HEK293 (cell line): ENCODE results near the gene ABCB4.

ENCODE experiments used
- CTCF ChIA-PET: fragments of 350-600 bp; formaldehyde crosslinking; extraction: SDS; loops from one replicate; lab custom pipeline; 2021; ENCODE audit warnings: antibody characterized with exemption; lab: Yijun Ruan, JAX
- POLR2A ChIA-PET: fragments of 300-600 bp; formaldehyde crosslinking; extraction: SDS; loops from one replicate; lab custom pipeline; 2020; ENCODE audit warnings: antibody characterized with exemption, inconsistent platforms; lab: Yijun Ruan, JAX
- H3K27ac ChIP-seq: fragments of 200-500 bp; sonication (Bioruptor generic); 2 replicates; pipeline ENCODE4 v1.5.1; 2014; ENCODE audit warnings: low read depth, low read length, control low read depth, inconsistent platforms; ENCODE audit errors: extremely low read depth
- H3K36me3 ChIP-seq, 2 experiments: fragments of 200-500 bp in 1 of 2; sonication (Bioruptor generic) in 1 of 2; 1 replicate in 1 of 2; 2 replicates in 1 of 2; pipeline ENCODE4 v1.5.1; 2014 to 2017; ENCODE audit warnings: inconsistent platforms in 2 of 2, low read length in 2 of 2; ENCODE audit not compliant: control insufficient read depth in 2 of 2, insufficient read depth in 1 of 2
- H3K4me1 ChIP-seq: fragments of 200-500 bp; sonication (Bioruptor generic); 2 replicates; pipeline ENCODE4 v1.5.1; 2014; ENCODE audit warnings: mild to moderate bottlenecking, low read length, inconsistent platforms; ENCODE audit not compliant: control insufficient read depth, insufficient read depth
- H3K4me3 ChIP-seq: 2 replicates; pipeline ENCODE4 v1.5.1; 2011; ENCODE audit warnings: low read depth, mild to moderate bottlenecking, control low read depth, low read length, moderate library complexity
- H3K9me3 ChIP-seq: fragments of 200-500 bp; sonication (Bioruptor generic); 2 replicates; pipeline ENCODE4 v1.5.1; 2014; ENCODE audit warnings: low read depth, low read length, inconsistent platforms; ENCODE audit not compliant: control insufficient read depth, insufficient read depth
- FEZF1 ChIP-seq: fragments of 450-650 bp; formaldehyde crosslinking; IDR thresholded peaks from 2 replicates; pipeline ENCODE4 v1.5.1; 2016; ENCODE audit warnings: missing biosample characterization, missing genetic modification characterization
- GLI2 ChIP-seq: fragments of 450-650 bp; formaldehyde crosslinking; IDR thresholded peaks from 2 replicates; pipeline ENCODE4; 2017; ENCODE audit warnings: missing biosample characterization, missing genetic modification characterization, low read depth, borderline replicate concordance
- HOXD13 ChIP-seq: sonication (generic); formaldehyde crosslinking; IDR thresholded peaks from 2 replicates; pipeline ENCODE4 v1.8.0; 2022; ENCODE audit warnings: missing genetic modification reagents, borderline replicate concordance
- INSM2 ChIP-seq: fragments of 450-650 bp; formaldehyde crosslinking; IDR thresholded peaks from 2 replicates; pipeline ENCODE4 v1.5.1; 2016; ENCODE audit warnings: missing biosample characterization, missing genetic modification characterization
- MEIS1 ChIP-seq: sonication (generic); formaldehyde crosslinking; IDR thresholded peaks from 2 replicates; pipeline ENCODE4 v1.8.1; 2022; ENCODE audit warnings: missing genetic modification reagents, mild to moderate bottlenecking, borderline replicate concordance
- PBX3 ChIP-seq: sonication (generic); formaldehyde crosslinking; IDR thresholded peaks from 2 replicates; pipeline ENCODE4 v1.8.1; 2022; ENCODE audit warnings: mild to moderate bottlenecking, moderate library complexity, missing genetic modification reagents
- PRDM10 ChIP-seq: fragments of 450-650 bp; formaldehyde crosslinking; IDR thresholded peaks from 2 replicates; pipeline ENCODE4 v1.5.1; 2016; ENCODE audit warnings: missing biosample characterization, missing genetic modification characterization
- SCRT1 ChIP-seq: fragments of 450-650 bp; formaldehyde crosslinking; IDR thresholded peaks from 2 replicates; pipeline ENCODE4 v1.5.1; 2016; ENCODE audit warnings: missing biosample characterization, missing genetic modification characterization, borderline replicate concordance
- TCF7L2 ChIP-seq: IDR thresholded peaks from 2 replicates; pipeline ENCODE4 v1.6.1; 2011; ENCODE audit warnings: low read depth, mild to moderate bottlenecking, inconsistent platforms, low read length, moderate library complexity, borderline replicate concordance
- TSHZ1 ChIP-seq: fragments of 450-650 bp; formaldehyde crosslinking; IDR thresholded peaks from 2 replicates; pipeline ENCODE4 v1.5.1; 2016; ENCODE audit warnings: missing biosample characterization, missing genetic modification characterization, borderline replicate concordance
- ZBTB20 ChIP-seq: fragments of 450-650 bp; formaldehyde crosslinking; IDR thresholded peaks from 2 replicates; pipeline ENCODE4 v1.5.1; 2016; ENCODE audit warnings: missing biosample characterization, missing genetic modification characterization
- ZEB2 ChIP-seq: fragments of 450-650 bp; formaldehyde crosslinking; IDR thresholded peaks from 2 replicates; pipeline ENCODE4 v1.5.1; 2016; ENCODE audit warnings: missing biosample characterization, missing genetic modification characterization
- ZNF140 ChIP-seq: fragments of 450-650 bp; formaldehyde crosslinking; IDR thresholded peaks from 2 replicates; pipeline ENCODE4 v1.5.1; 2016; ENCODE audit warnings: missing biosample characterization, missing genetic modification characterization
- ZNF157 ChIP-seq: fragments of 450-650 bp; formaldehyde crosslinking; IDR thresholded peaks from 2 replicates; pipeline ENCODE4 v1.5.1; 2016; ENCODE audit warnings: missing biosample characterization, missing genetic modification characterization
- ZNF24 ChIP-seq: fragments of 450-650 bp; formaldehyde crosslinking; IDR thresholded peaks from 2 replicates; pipeline ENCODE4 v1.5.1; 2016; ENCODE audit warnings: missing biosample characterization, missing genetic modification characterization
- ZNF362 ChIP-seq: fragments of 450-650 bp; formaldehyde crosslinking; IDR thresholded peaks from 2 replicates; pipeline ENCODE4 v1.5.1; 2016; ENCODE audit warnings: missing biosample characterization, missing genetic modification characterization
- ZNF548 ChIP-seq: fragments of 450-650 bp; formaldehyde crosslinking; IDR thresholded peaks from 2 replicates; pipeline ENCODE4 v1.5.1; 2016; ENCODE audit warnings: missing biosample characterization, missing genetic modification characterization
- ZNF561 ChIP-seq: fragments of 450-650 bp; IDR thresholded peaks from 2 replicates; pipeline ENCODE4 v1.5.1; 2018; ENCODE audit warnings: missing biosample characterization, missing genetic modification characterization, borderline replicate concordance
- ZNF677 ChIP-seq: fragments of 450-650 bp; IDR thresholded peaks from 2 replicates; pipeline ENCODE4 v1.5.0; 2018; ENCODE audit warnings: missing biosample characterization, mild to moderate bottlenecking, missing genetic modification characterization, moderate library complexity
- ZNF792 ChIP-seq: fragments of 450-650 bp; formaldehyde crosslinking; IDR thresholded peaks from 2 replicates; pipeline ENCODE4 v1.5.1; 2016; ENCODE audit warnings: missing biosample characterization, missing genetic modification characterization
- ZNF830 ChIP-seq: fragments of 450-650 bp; IDR thresholded peaks from 2 replicates; pipeline ENCODE4 v1.5.0; 2018; ENCODE audit warnings: missing biosample characterization, missing genetic modification characterization, low read depth, mild to moderate bottlenecking, moderate library complexity
- ZSCAN23 ChIP-seq: fragments of 450-650 bp; formaldehyde crosslinking; IDR thresholded peaks from 2 replicates; pipeline ENCODE4 v1.5.1; 2016; ENCODE audit warnings: missing biosample characterization, missing genetic modification characterization

ABCB4 gene

GRCh38 chr7:87476179-87476557 lies 688 bp upstream of the ABCB4 start:
- POLR2A ChIA-PET: no interaction called here
- CTCF ChIA-PET: no interaction called here
- no peak for TF ChIP-seq HOXD13 (CRISPR knock-in tag)
- TF ChIP-seq MEIS1 (CRISPR knock-in tag): no peak
- no peak for TF ChIP-seq ZNF792 (tag by site-specific recombination)
- no peak for TF ChIP-seq FEZF1
- TF ChIP-seq INSM2: no peak
- TF ChIP-seq ZSCAN23 (tag by site-specific recombination): no peak
- no peak for TF ChIP-seq ZNF830 (tag by site-specific recombination)
- no peak for TF ChIP-seq ZNF24 (tag by site-specific recombination)
- TF ChIP-seq TCF7L2: no peak
- no peak for TF ChIP-seq ZNF548
- no peak for TF ChIP-seq GLI2 (tag by site-specific recombination)
- no peak for TF ChIP-seq PBX3
- H3K4me1 ChIP-seq: peaks cover 10% of the 10 kb centered on the region
- no peaks in the 10 kb centered on the region for H3K36me3 ChIP-seq
- H3K27ac ChIP-seq: no peak overlapping the region
- H3K9me3 ChIP-seq: no peaks in the 10 kb centered on the region
- no peak overlapping the region for H3K4me3 ChIP-seq

GRCh38 chr7:87474533-87475358 lies 734 bp downstream of the ABCB4 start:
- H3K27ac ChIP-seq: peak overlapping the region; percentile 18; the same call in 1 of the 2 replicates
- ChIA-PET CTCF (no interaction called here), POLR2A (no interaction called here)
- TF ChIP-seq PRDM10 (peak; percentile 97), ZNF362 (tag by site-specific recombination) (no peak), ZNF157 (tag by site-specific recombination) (no peak), ZBTB20 (tag by site-specific recombination) (no peak), SCRT1 (tag by site-specific recombination) (no peak), ZNF561 (tag by site-specific recombination) (no peak), TSHZ1 (no peak), ZEB2 (tag by site-specific recombination) (peak; percentile 47; the same call in 1 of the 2 replicates), ZNF140 (tag by site-specific recombination) (no peak), ZNF677 (tag by site-specific recombination) (no peak)

More at GRCh38 chr7:87474533-87475358, 734 bp downstream of the ABCB4 start:
- Histone ChIP-seq H3K4me1 (peaks cover 10% of the 10 kb centered on the region), H3K4me3 (peak overlapping the region; percentile 36), H3K9me3 (no peaks in the 10 kb centered on the region), H3K36me3 (no peaks in the 10 kb centered on the region)
